ENCODE results near the gene GATAD2B.

The GATAD2B gene

DNA sequence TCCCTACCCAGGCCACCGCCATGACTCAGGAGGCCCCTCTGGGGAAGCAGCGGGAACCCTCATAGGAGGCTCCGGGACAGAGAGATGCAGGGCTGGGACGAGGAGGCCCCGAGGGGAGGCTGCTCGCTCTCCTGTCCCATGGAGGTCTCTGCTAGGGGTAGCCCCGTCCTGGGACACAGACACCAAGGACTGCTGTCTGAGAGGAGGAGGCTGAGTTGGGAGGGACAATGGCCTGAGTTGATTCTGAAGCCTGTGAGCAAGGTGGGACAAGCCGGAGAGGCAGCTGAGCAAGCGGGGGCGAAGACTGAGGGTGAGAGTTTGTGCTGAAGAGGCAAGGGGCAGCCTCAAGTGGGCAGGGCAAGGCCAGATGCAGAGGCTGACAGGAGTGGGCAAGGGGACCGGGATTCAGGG, 130.1 kb downstream of the GATAD2B start:
- H3K27ac ChIP-seq (ENCODE audit: poor library complexity, severe bottlenecking), result no peak overlapping the region
- H3K4me1 ChIP-seq (ENCODE audit: insufficient read depth, poor library complexity, severe bottlenecking), result no peaks in the 10 kb centered on the region
- H3K36me3 ChIP-seq (ENCODE audit: low read depth), result no peaks in the 10 kb centered on the region
- no peak for TF ChIP-seq CTCF (IDR thresholded peaks at IDR 0.05; ENCODE audit: poor library complexity, severe bottlenecking)
- DNase-seq (ENCODE audit: low spot score), result peak; percentile 42
- H3K4me3 ChIP-seq (ENCODE audit: severe bottlenecking), result no peak overlapping the region
- no peak for ATAC-seq (ENCODE audit: low read depth)
- H3K9me3 ChIP-seq (ENCODE audit: severe bottlenecking), result no peaks in the 10 kb centered on the region
- H3K27me3 ChIP-seq (ENCODE audit: insufficient read depth, poor library complexity, severe bottlenecking), result no peaks in the 10 kb centered on the region

- no peak overlapping the region for H3K27ac ChIP-seq (ENCODE audit: poor library complexity, severe bottlenecking)
- no peak for DNase-seq (ENCODE audit: low spot score)
- no peaks in the 10 kb centered on the region for H3K36me3 ChIP-seq (ENCODE audit: low read depth)
- no peak for ATAC-seq (ENCODE audit: low read depth)
- no peaks in the 10 kb centered on the region for H3K9me3 ChIP-seq (ENCODE audit: severe bottlenecking)
- no peaks in the 10 kb centered on the region for H3K4me1 ChIP-seq (ENCODE audit: insufficient read depth, poor library complexity, severe bottlenecking)
- H3K4me3 ChIP-seq (ENCODE audit: severe bottlenecking), result no peak overlapping the region
- TF ChIP-seq CTCF (IDR thresholded peaks at IDR 0.05; ENCODE audit: poor library complexity, severe bottlenecking), result no peak
- H3K27me3 ChIP-seq (ENCODE audit: insufficient read depth, poor library complexity, severe bottlenecking), result no peaks in the 10 kb centered on the region
These were observed 131.0 kb downstream of the GATAD2B start for GRCh38 chr1:153791648-153792253.

GRCh38 chr1:153790966-153791647, 131.7 kb downstream of the GATAD2B start:
- Histone ChIP-seq H3K27me3 (ENCODE audit: insufficient read depth, poor library complexity, severe bottlenecking) (no peaks in the 10 kb centered on the region), H3K27ac (ENCODE audit: poor library complexity, severe bottlenecking) (no peak overlapping the region), H3K4me3 (ENCODE audit: severe bottlenecking) (no peak overlapping the region), H3K36me3 (ENCODE audit: low read depth) (no peaks in the 10 kb centered on the region), H3K9me3 (ENCODE audit: severe bottlenecking) (no peaks in the 10 kb centered on the region), H3K4me1 (ENCODE audit: insufficient read depth, poor library complexity, severe bottlenecking) (no peaks in the 10 kb centered on the region)
- no peak for TF ChIP-seq CTCF (IDR thresholded peaks at IDR 0.05; ENCODE audit: poor library complexity, severe bottlenecking)
- peak; percentile 65 for ATAC-seq (ENCODE audit: low read depth)
- DNase-seq (ENCODE audit: low spot score), result no peak

DNA sequence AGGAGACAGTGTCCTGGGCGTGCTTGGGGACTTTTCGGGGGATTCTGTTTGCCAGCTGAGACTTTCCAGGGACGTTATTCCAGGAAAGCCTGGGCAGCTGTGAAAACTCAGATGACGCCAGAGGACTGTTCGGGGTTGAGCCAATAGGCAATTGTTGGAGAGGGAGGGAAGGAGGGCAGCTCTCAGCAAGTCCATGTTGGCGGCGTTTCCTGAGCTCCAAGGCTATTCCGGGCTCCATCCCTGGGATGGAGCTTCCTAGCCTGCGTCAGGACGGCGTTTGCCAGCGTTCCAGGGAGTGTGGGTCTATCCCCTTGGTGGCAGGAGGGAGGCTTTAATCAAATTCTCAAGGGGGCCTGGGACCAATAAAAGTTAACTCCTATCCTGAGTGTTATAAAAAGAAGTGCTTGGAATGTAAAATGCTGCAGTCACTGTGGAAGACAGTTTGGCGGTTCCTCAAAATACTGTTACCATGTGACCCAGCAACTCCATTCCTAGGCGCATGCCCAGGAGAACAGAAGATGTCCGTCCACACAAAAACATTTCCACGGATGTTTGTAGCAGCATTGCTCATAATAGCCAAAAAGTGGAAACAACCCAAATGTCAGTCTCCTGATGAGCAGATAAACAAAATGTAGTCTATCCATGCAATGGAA, 132.3 kb downstream of the GATAD2B start:
- Histone ChIP-seq H3K27me3 (ENCODE audit: insufficient read depth, poor library complexity, severe bottlenecking) (no peaks in the 10 kb centered on the region), H3K36me3 (ENCODE audit: low read depth) (no peaks in the 10 kb centered on the region), H3K9me3 (ENCODE audit: severe bottlenecking) (no peaks in the 10 kb centered on the region), H3K4me3 (ENCODE audit: severe bottlenecking) (no peak overlapping the region), H3K4me1 (ENCODE audit: insufficient read depth, poor library complexity, severe bottlenecking) (no peaks in the 10 kb centered on the region), H3K27ac (ENCODE audit: poor library complexity, severe bottlenecking) (no peak overlapping the region)
- ATAC-seq (ENCODE audit: low read depth) (no peak), DNase-seq (ENCODE audit: low spot score) (no peak)
- TF ChIP-seq CTCF (IDR thresholded peaks at IDR 0.05; ENCODE audit: poor library complexity, severe bottlenecking), result no peak
